GM18499 (cell line): Measurements from ENCODE around the gene PHLPP1.

ENCODE experiments used
- ATAC-seq: cut with Tn5 transposase; IDR thresholded peaks from one replicate; pipeline ENCODE4 v1.9.1; 2021; ENCODE audit warnings: moderate number of reproducible peaks; ENCODE audit not compliant: insufficient read depth, unreplicated experiment

PHLPP1 gene

GRCh38 chr18:62839874-62840713 lies 124.8 kb downstream of the PHLPP1 start:
- ATAC-seq, result no peak

- no peak for ATAC-seq
Measured at GRCh38 chr18:62841405-62841804, 126.1 kb downstream of the PHLPP1 start.

GRCh38 chr18:62842898-62843297 lies 127.6 kb downstream of the PHLPP1 start:
- no peak for ATAC-seq

GRCh38 chr18:62844850-62845643 lies 129.7 kb downstream of the PHLPP1 start:
- ATAC-seq, result peak; percentile 69

GRCh38 chr18:62846313-62846712 lies 131.0 kb downstream of the PHLPP1 start:
- ATAC-seq, result no peak

GRCh38 chr18:62847081-62847480 lies 131.7 kb downstream of the PHLPP1 start:
- ATAC-seq, result no peak

GRCh38 chr18:62848946-62849345 lies 133.6 kb downstream of the PHLPP1 start:
- no peak for ATAC-seq

GRCh38 chr18:62850619-62851306 lies 135.4 kb downstream of the PHLPP1 start:
- no peak for ATAC-seq

GRCh38 chr18:62852851-62853250 lies 137.5 kb downstream of the PHLPP1 start:
- ATAC-seq, result no peak

- ATAC-seq, result no peak
Measured at GRCh38 chr18:62856294-62856693, 141.0 kb downstream of the PHLPP1 start.

GRCh38 chr18:62857263-62857976 lies 142.1 kb downstream of the PHLPP1 start:
- no peak for ATAC-seq

GRCh38 chr18:62860062-62860461 lies 144.7 kb downstream of the PHLPP1 start:
- ATAC-seq, result no peak

- no peak for ATAC-seq
Measured at GRCh38 chr18:62862466-62862865, 147.1 kb downstream of the PHLPP1 start.

GRCh38 chr18:62863579-62864001 lies 148.2 kb downstream of the PHLPP1 start:
- no peak for ATAC-seq

GRCh38 chr18:62865498-62865897 lies 150.2 kb downstream of the PHLPP1 start:
- no peak for ATAC-seq

GRCh38 chr18:62867534-62867933 lies 152.2 kb downstream of the PHLPP1 start:
- ATAC-seq, result no peak

GRCh38 chr18:62868645-62869044 lies 153.3 kb downstream of the PHLPP1 start:
- ATAC-seq, result no peak

GRCh38 chr18:62870643-62871042 lies 155.3 kb downstream of the PHLPP1 start:
- no peak for ATAC-seq

GRCh38 chr18:62875323-62875722 lies 160.0 kb downstream of the PHLPP1 start:
- ATAC-seq, result no peak

- ATAC-seq, result no peak
Measured at GRCh38 chr18:62876111-62876510, 160.8 kb downstream of the PHLPP1 start.
